A172 (cell line): Measurements from ENCODE around the gene LSS. TPM values are rescaled to one million over a fixed set of nuclear protein-coding genes. Genes with fewer than 3 reads are reported as not detected.

ENCODE experiments used
- DNase-seq: peaks from one replicate; pipeline ENCODE4 v3.0.0-alpha.2; 2015; ENCODE audit warnings: low spot score
- total RNA-seq: library from RNA; depleted of rRNA; stranded (reverse); fragments of >200 nt; shearing (Covaris generic); gene quantifications from 2 replicates; pipeline ENCODE4 v1.2.3, GENCODE V29; 2014; rRNA removed

The LSS gene
- total RNA-seq = 76.0 and 95.1 TPM in 2 replicates

DNA sequence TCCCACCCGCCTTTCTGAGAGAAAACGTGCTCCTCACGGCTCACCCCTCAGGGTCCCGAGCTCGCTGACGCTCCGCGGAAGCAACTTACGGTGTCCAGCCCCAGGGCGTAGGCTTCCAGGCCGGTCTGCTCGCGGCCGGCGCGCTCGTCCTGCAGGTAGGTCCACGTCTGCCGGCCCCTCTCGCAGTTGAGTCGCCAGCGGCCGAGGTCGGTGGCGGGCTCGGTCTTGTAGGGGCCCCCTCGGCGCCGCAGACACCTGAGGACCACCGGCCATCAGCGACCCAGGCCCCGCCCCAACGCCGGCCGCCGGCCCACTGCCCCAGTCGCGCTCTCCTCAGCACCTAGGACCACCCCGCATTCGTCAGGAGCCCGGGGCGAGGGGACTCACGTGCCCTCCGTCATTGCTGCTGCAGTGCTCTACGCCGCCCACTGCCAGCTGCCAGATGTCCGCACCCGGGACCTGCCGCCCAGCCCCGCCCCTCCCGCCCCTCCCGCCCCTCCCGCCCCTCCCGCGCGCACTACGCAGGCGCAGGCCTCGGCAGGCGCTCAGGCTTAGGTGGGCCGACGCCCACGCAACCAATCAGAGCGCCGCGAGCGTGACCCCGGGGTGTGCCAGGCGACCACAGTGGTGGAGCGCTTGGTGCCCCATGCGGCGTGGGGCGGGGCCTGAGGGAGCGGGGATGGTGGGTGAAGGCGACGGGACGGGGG lies at the start of gene LSS:
Gene LSS (minus strand): TSS at position 430 of the 707 bp plus-strand sequence. CDS start 29 bp downstream, at position 401.
- DNase-seq = peak; percentile 91

DNA sequence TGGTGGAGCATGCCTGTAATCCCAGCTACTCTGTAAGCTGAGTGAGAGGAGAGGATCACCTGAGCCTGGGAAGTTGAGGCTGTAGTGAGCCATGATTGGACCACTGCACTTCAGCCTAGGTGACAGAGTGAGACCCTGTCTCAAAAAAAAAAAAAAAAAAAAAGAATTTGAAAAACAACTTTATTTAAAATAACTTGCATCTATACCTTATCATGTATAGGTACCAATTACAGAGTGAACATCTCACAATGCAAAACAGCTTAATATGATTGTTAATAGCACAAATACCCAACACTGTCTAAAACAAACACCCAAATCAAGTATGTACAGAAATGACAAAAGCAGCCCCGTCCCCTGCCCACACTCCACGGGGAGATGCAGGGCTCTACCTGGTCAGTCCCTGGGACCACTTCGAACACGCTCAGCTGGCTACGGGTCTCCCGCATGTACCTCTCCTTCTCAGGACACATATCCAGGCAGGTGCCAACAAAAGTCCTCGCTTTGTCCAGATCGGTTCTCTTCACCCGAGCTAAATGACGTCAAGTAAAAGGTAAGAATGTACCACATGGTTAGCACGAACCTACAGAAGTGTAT lies 46.3 kb upstream of the LSS start:
- no peak for DNase-seq

DNA sequence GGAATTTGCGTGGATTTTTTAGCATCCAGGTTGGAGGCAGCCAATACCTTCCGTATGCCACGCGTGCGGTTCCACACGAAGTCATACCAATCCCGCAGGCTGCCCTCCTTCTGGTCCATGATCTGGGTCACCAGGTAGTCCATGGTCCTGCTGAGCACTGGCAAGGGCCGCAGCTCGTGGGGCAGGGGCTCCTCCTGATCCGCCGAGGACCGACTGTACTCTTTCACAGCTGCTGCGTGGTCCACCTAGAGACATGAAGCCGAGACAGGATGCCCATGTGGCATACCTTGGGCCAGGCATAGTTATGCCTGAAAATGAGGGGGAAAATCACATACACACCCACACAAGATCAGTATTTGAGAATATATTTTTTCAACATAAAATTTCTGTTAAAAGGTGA lies 44.8 kb upstream of the LSS start:
- DNase-seq = no peak

DNA sequence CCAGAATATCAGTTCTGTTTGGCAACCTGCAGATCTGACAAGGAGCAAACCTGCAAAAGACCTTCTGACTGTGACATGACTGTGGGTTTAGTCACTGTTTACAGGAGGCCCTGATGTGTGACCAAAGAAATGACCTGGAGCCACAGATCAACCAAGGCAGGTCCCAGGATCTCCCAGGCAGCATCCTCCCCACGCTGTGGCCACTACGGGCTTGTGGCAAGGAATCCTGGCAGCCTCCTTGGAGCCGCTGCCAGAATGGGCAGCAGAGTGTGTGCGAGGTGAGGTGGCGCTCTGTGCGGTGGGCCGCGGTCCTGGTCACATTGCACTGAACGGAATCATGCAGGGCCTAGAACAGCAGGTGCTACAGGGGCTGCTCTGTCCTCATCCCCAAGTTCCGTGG lies 40.9 kb upstream of the LSS start:
- DNase-seq = peak; percentile 44

DNA sequence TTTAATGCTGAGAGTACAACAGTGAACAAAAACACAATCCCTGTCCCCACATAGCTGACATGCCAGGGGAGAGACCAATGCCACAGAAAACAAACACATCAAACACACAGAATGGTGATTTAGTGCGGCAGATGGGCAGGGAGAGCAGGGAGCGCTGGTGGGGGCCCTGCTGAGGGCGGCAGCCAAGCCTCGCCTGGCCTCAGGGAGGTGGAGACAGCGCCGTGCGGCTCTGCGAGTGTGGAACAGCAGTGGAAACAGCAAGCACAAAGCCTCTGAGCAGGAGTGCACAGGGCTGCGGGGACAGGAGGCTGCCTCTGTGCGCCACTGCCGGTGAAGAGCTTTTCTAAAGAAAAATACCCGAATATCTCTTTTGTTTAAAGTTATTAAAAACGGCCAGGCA lies 39.8 kb upstream of the LSS start:
- DNase-seq = no peak

DNA sequence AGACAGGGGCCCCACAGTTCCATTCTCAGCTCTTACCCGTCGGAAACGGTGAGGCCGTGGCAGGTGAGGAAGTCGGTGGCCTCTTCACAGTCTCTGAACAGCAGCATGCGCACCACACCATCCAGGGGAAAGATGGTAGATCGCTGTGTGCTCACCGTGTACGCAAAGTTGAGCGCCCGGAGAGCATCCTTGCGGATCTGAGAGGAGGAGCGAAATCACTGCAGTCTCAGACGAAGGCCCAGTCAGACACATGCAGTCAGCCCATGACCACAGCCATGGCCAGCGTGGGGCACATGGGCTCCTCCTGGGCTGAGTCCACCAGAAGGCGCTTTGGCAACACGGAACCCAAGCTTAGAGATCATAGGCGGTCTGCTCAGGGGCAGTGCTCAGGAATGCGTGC lies 38.4 kb upstream of the LSS start:
- DNase-seq = no peak

DNA sequence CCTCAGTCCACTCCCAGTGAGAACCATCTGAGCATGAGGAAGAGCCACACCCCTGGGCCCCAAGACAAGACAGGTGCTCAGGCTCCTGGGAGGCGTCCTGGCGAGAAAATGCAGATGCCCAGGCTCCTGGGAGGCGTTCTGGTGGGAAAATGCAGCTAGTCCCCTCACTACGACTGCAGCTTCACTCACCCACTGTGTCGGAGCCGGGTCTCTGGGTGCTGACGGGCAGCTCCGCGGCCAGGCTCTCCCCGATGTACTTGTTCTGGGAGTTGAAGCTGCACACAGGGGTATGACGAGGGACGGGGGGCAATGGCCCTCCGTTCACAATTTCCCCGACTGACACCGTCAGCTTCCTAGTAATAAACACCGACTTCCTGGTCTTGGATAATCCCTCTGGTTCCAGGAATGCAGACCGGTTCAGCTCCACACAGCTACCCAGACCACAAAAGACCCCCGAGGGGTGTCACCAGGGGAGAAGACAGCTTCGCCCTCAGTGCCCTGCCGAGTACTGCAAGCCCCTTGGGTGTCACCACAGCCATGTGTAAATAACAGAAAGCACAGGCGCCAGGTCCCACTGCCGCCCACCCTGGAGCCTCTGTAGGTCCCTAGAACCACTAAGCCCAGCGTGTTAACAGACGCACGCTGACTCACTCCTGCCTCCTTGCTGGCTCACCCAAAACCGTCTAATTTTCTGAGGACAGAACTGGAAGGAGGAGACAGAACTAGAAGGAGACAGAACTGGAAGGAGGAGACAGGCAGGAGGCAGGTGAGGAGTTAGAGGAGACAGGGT lies 37.4 kb upstream of the LSS start:
- no peak for DNase-seq

DNA sequence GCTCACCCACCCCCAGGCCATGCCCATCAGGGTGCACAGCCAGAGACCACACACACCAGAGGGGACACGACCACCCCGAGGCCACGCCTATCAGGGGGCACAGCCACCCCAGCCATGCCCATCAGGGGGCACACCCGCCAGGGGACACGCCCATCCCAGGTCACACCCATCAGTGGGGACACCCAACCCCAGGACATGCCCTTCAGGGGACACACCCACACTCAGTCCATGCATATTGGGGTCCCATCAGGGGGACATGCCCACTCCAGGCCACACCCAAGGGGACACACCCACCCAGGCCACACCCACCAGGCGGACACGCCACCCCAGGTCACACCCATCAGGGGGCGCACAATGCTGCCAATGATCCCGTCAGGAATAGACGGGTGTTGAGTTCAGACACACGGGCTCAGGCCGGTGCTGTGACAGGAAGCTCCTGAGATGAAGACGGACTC lies 36.1 kb upstream of the LSS start:
- no peak for DNase-seq

DNA sequence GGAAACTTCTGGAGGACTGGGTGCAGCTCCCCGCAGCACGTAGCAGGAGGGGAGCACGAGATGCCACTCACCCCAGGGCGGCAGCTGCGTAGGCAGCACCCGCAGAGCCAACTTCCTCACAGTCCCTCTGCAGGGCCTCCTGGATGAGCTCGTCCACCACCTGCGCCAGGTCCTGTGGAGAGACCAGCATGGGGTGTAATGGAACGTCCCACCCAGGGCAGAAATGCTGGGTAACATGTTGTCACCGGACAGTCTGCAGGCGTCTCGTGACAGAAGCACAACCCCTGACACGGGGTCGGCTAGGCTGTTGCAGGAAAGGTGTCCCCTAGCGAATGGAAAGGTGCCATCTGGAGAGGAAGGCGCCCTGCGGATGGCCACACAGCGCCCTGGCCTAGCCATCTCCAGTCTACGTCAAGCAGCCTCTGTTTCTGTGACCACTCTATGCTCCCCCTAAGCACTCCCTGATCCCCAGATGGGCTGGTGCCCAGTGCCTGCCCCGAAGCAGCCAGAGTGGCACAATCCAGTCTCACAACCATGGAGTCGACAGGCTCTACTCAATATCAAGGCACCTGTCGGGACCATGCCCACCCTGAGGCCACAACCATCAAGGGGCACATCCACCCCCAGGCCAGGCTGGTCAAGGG lies 35.6 kb upstream of the LSS start:
- no peak for DNase-seq

DNA sequence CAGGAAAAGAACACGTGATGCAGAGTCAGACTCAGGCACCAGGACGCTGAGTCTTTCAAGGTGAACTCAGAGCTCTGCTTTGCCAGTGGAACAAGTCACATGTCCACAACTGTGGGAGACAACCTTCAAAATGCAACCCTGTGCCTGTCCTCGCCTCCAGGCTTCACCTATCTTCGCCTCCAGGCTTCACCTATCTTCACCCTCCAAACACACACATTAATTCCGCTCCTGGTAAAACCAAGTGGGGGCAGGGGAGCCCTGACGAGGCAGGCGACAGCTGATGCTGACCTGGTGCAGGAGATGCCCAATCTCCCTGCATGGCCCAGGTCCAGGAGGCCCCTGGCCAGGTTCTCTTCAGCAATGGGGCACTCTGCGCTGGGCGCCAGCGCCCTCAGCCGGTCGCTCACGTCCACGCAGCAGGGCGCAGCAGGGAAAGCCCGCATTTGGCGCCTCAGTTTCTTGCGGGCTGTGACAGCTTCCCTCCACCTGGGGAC lies 28.0 kb upstream of the LSS start:
- no peak for DNase-seq

DNA sequence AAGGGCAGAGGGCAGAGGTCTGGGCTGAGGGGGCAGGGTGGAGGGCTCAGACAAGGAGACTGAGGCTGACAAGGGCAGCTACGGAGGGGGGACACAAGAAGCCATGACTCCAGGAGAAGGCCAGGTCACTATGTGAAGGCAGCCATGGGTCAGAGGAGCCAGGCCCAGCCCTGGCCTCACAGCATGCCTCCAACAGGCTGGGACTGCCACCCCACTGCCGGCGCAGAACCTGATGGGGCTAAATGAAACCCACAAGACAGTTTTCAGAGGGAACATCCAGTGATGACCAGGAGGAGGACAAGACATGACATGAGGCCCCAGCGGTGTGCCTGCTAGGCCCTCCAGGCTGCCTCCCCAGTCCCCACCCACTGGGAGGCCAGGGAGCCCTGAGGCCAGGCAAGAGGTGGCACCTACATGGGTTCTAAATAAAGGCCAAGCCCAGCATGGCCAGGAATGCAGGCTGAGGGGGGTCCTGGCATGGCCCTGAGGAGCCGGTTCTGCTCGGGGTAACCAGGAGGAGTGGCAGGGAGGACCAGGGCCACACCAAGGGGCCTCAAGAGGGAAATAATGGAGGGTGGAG lies 27.3 kb upstream of the LSS start:
- DNase-seq = no peak

DNA sequence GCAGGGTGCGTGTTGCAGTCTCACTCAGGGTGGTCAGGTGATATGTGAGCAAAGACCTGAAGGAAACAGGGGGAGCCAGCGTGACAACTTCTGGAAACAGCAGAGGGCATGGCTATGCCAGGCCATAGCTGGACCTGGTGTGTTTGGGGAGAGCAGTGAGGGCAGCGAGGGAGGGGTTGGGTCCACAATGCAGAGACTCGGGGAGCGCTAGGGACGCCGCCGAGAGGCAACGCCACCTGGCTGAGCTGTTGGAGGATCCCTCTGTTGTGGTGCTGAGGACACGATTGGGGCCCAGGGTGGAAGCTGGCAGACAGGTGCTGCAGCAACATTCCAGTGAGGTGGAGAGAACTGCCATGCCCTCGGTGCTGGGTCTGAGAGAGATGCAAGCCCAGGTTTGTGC lies 26.6 kb upstream of the LSS start:
- DNase-seq = no peak

DNA sequence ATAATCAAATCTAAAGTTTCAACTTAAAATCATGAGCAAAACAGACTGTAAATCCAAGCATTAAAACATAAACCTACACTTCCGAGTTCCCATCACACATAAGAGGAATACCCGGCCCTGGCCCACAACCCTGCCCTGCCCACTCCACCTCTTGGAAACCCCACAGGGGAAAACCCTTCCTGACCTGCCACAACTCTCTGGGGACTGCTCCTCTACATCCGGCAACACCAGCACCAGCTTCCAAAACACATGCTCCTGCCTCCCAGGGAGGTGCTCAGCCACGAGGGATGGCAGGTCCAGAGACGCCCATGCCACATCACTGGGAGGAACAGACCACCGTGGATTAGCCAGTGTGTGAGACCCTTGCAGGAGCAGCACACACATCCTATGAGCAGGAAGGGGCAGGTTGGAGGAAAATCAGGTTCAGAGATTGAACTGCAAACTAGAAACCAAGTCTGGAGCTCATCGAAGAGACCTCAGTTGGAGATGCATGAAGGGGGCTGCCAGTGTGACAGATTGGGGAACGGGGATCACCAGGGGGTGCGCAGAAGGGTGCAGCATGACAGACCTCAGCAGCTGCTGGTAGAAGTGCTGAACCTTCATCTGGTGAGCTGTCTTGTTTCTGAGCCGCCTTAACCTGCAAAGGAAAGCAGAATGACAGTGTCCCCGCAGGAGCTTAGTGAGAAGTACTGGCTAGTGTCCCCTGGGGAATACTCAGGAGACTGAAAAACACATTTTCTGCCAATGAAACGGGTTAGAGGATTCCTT lies 25.8 kb upstream of the LSS start:
- no peak for DNase-seq

DNA sequence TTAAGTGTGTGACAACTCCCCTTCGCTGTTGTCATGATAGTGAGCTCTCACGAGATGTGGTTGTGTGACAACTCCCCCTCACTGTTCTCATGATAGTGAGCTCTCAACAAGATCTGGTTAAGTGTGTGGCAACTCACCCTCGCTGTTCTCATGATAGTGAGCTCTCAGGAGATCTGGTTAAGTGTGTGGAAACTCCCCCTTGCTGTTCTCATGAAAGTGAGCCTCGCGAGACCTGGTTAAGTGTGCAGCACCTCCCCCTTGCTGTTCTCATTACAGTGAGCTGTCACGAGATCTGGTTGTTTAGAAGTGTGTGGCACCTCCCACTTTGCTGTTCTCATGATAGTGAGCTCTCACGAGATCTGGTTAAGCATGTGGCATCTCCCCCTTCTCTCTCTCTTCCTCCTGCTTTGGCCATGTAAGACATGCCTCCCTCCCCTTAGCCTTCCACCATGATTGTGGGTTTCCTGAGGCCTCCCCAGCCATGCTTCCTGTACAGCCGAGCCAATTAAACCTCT lies 25.1 kb upstream of the LSS start:
- no peak for DNase-seq

DNA sequence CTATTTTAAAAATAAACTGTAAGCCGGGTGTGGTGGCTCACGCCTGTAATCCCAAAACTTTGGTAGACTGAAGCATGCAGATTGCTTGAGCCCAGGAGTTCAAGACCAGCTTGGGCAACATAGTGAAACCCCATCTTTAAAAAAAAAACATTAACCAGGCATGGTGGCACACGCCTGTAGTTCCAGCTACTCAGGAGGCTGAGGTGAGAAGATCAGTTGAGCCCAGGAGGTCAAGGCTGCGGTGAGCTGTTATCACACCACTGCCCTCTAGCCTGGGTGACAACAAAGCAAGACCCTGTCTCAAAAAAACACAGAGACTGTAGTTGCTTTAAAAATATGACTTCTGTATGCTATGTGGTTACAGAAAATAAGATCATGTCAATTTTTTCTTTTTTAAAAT lies 24.3 kb upstream of the LSS start:
- no peak for DNase-seq

DNA sequence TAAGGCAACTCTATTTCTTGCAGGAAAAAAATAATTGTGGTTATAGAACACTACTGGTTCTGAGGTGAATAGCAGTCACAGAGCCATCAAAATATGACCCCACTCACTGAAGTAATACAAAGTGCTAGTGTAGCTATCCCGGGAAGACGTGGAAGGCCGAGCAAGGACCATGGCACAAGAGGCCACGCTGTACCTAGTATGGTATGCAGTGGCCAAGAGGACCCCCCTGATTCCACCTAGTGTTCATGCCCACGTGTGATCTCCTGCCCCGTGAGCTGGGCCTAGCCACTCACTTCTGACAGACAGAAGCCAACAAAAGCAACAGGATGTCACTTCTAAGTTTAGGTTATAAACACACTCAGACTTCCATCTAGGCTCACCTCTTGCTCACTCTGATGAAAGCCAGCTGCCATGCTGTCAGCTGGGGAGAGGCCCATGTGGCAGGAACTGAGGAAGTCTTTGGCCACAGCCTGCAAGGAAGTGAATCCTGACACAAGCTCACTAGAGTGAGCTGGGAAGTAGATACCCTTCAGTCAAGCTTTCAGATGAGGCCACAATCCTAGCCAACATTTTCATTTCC lies 21.7 kb upstream of the LSS start:
- no peak for DNase-seq

DNA sequence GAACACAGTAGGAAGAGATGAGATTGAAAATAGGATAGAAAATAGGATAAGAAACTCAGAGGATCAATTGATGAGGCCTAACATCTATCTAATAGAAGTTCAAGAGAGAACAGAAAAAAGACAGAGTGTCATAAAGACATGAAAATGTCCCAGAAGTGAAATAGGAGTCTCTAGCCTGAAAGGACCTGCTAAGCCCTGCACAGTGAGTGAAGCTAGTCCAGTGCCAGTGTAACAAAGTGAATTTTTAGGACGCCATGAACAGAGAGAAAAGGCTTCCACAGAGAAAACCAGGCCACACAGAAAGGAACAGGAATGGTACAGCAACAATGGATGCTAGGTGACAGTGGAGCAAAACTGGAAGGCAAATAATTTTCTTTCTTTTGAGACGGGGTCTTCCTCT lies 20.3 kb upstream of the LSS start:
- DNase-seq = no peak

DNA sequence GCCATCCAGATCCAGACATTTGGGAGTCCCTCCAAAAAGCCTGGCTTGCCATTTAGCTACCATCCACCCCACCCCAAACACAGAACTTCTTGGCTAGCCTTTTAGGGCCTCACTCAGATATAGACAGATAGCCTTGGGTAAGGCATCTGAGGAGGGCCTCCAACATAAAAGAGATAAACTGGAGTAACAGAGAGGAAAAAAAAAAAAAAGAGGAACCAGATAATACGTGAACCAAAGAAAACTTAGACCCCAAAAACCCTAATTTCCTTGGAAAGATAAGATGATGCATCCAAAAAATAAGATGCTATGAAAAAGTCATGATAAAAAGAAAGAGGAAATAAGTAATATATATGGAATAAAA lies 19.8 kb upstream of the LSS start:
- no peak for DNase-seq

DNA sequence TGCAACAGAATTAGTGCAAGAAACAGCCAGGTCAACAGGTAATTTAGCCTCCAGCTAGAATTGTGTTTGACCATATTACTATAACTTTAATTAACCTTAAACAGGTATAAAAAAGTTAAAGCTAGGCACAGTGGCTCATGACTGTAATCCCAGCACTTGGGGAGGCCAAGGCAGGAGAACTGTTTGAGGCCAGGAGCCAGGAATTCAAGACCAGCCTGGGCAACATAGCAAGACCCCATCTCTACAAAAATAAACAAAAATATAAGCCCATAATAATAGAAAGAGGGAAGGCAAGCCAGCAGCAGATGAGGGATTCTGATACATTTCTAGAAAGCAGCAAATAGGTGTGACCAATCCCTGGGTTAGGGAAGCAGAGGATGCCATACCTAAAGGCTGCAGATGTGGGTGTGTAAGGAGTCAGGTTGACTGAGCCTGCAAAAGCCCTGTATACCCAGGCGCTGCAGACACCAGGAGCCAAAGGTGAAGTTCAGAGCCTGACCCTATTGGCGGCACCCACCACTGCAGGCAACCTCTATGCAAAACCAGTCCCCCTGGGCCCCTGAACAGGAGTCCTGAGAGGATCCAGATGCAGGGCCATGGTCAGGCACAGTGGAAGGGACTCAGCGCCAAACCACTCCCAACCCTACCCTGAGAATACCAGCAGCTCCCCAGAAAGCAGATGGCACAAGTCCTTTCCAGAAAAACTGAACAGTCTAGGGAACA lies 19.3 kb upstream of the LSS start:
- no peak for DNase-seq

DNA sequence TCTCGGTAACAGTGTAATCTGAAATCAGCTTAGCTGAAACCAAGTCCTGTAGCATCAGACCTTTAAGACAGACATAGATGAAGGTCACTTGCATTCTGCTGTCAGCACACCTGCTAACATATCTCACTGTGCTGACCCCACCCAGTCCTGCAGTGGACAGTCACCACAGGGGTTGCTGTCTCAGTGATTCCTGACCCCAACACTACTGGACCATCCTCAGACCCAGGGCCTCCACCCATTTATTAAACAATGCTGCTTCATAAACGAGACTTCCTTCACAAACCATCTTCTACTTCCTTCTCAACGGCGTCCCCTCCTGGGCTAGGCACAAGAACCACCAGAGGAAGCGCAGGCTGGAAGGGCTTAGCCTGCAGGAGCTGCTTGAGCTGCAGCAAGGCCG lies 17.8 kb upstream of the LSS start:
- no peak for DNase-seq
